ENCODE results near the gene CNDP2. TPM values are rescaled to one million over a fixed set of nuclear protein-coding genes. Genes with fewer than 3 reads are reported as not detected.

The CNDP2 gene
- total RNA-seq, 3 donors from 2014 or later = 81.0 to 104 (median 95.7) TPM

GRCh38 chr18:74525741-74526140 is 29.6 kb downstream of the CNDP2 start:
- Histone ChIP-seq H3K36me3 (no peaks in the 10 kb centered on the region), H3K27me3 (no peaks in the 10 kb centered on the region), H3K27ac (no peak overlapping the region), H3K4me1 (no peaks in the 10 kb centered on the region), H3K9me3 (no peaks in the 10 kb centered on the region), H3K4me3 (no peak overlapping the region)
- TF ChIP-seq, protein P1, sequence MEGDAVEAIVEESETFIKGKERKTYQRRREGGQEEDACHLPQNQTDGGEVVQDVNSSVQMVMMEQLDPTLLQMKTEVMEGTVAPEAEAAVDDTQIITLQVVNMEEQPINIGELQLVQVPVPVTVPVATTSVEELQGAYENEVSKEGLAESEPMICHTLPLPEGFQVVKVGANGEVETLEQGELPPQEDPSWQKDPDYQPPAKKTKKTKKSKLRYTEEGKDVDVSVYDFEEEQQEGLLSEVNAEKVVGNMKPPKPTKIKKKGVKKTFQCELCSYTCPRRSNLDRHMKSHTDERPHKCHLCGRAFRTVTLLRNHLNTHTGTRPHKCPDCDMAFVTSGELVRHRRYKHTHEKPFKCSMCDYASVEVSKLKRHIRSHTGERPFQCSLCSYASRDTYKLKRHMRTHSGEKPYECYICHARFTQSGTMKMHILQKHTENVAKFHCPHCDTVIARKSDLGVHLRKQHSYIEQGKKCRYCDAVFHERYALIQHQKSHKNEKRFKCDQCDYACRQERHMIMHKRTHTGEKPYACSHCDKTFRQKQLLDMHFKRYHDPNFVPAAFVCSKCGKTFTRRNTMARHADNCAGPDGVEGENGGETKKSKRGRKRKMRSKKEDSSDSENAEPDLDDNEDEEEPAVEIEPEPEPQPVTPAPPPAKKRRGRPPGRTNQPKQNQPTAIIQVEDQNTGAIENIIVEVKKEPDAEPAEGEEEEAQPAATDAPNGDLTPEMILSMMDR (IDR thresholded peaks at IDR 0.05) = no peak
- TF ChIP-seq POLR2AphosphoS5 (IDR thresholded peaks at IDR 0.05) (no peak), POLR2A (IDR thresholded peaks at IDR 0.05) (no peak)
- intact Hi-C loops (cut with DNase I; ENCODE audit: low total_unique reads) = no loop called here
- no peak for DNase-seq (ENCODE audit: low spot score in 2 of 2)

- intact Hi-C loops (cut with DNase I; ENCODE audit: low total_unique reads) = no loop called here
- no peaks in the 10 kb centered on the region for H3K4me1 ChIP-seq
- H3K36me3 ChIP-seq = no peaks in the 10 kb centered on the region
- TF ChIP-seq POLR2AphosphoS5 (IDR thresholded peaks at IDR 0.05) (no peak), POLR2A (IDR thresholded peaks at IDR 0.05) (no peak)
- TF ChIP-seq, protein P1 (IDR thresholded peaks at IDR 0.05) = no peak
- H3K27ac ChIP-seq = no peak overlapping the region
- H3K27me3 ChIP-seq = no peaks in the 10 kb centered on the region
- no peak for DNase-seq (ENCODE audit: low spot score in 2 of 2)
- no peaks in the 10 kb centered on the region for H3K9me3 ChIP-seq
- H3K4me3 ChIP-seq = no peak overlapping the region
Measured at GRCh38 chr18:74526488-74526887, 30.3 kb downstream of the CNDP2 start.

DNA sequence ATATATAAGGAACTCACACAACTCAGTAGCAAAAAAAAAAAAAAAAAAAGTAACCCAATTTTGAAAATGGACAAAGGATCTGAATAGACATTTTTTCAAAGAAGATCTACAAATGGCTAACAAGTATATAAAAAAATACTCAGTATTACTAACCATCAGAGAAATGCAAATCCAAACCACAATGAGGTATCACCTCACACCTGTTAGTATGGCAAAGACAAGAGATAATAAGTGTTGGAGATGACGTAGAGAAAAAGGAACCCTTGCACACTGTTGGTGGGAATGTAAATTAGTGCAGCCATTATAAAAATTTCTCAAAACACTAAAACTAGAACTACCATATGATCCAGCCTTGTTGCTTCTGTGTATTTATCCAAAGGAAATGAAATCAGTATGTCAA is 32.3 kb downstream of the CNDP2 start:
- TF ChIP-seq POLR2AphosphoS5 (IDR thresholded peaks at IDR 0.05) (no peak), POLR2A (IDR thresholded peaks at IDR 0.05) (no peak)
- TF ChIP-seq, protein P1 (IDR thresholded peaks at IDR 0.05) = no peak
- H3K4me1 ChIP-seq = no peaks in the 10 kb centered on the region
- no peaks in the 10 kb centered on the region for H3K27me3 ChIP-seq
- no peak overlapping the region for H3K27ac ChIP-seq
- no peak overlapping the region for H3K4me3 ChIP-seq
- no peaks in the 10 kb centered on the region for H3K9me3 ChIP-seq
- no peaks in the 10 kb centered on the region for H3K36me3 ChIP-seq
- intact Hi-C loops (cut with DNase I; ENCODE audit: low total_unique reads) = no loop called here
- DNase-seq (ENCODE audit: low spot score in 2 of 2) = no peak

DNA sequence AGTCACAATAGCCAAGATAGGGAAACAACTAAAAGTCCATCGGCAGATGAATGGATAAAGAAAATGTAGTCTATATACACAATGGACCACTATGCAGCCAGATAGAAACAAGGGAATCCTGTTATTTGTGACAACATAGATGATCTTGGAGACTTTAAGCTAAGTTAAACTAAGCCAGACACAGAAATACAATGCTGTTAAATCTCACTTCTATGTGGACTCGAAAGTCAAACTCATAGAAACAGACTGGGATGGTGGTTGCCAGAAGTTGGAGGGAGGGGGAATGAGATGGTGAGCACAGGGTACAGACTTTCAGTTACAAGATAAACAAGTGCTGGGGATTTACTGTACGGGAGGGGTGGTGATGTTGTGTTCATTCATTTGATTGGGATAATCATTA is 32.8 kb downstream of the CNDP2 start:
- Histone ChIP-seq H3K4me3 (no peak overlapping the region), H3K27ac (no peak overlapping the region), H3K9me3 (no peaks in the 10 kb centered on the region), H3K4me1 (no peaks in the 10 kb centered on the region), H3K36me3 (no peaks in the 10 kb centered on the region), H3K27me3 (no peaks in the 10 kb centered on the region)
- DNase-seq (ENCODE audit: low spot score in 2 of 2) = no peak
- intact Hi-C loops (cut with DNase I; ENCODE audit: low total_unique reads) = no loop called here
- TF ChIP-seq, protein P1 (IDR thresholded peaks at IDR 0.05) = no peak
- TF ChIP-seq POLR2A (IDR thresholded peaks at IDR 0.05) (no peak), POLR2AphosphoS5 (IDR thresholded peaks at IDR 0.05) (no peak)

DNA sequence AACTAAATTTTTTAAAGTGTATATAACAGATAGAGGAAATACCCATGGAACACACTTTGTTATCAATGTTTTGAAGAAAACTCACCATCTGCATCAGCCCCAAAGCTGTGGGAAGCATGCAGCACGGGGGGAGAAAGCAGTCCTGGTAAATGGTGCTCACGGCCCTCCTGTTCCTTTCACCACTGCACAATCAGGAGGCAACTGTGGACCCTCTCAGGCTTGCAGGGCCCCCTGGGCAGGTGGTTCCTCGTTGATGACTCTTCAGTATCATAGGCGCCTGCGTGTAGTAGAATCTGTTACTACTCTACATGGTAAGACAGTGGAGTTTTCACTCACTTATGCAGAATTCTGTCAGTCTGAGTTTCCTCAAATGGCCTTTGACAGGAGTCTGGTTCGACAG is 33.2 kb downstream of the CNDP2 start:
- no peak for DNase-seq (ENCODE audit: low spot score in 2 of 2)
- H3K36me3 ChIP-seq = no peaks in the 10 kb centered on the region
- H3K27me3 ChIP-seq = no peaks in the 10 kb centered on the region
- H3K4me1 ChIP-seq = no peaks in the 10 kb centered on the region
- no peak overlapping the region for H3K4me3 ChIP-seq
- H3K9me3 ChIP-seq = no peaks in the 10 kb centered on the region
- H3K27ac ChIP-seq = no peak overlapping the region
- intact Hi-C loops (cut with DNase I; ENCODE audit: low total_unique reads) = no loop called here
- TF ChIP-seq POLR2A (IDR thresholded peaks at IDR 0.05) (no peak), POLR2AphosphoS5 (IDR thresholded peaks at IDR 0.05) (no peak)
- TF ChIP-seq, protein P1 (IDR thresholded peaks at IDR 0.05) = no peak

Measured in breast epithelium (tissue), 4 donors.